CD14-positive monocyte (primary cell): Measurements from ENCODE around the gene CECR2. TPM values are rescaled to one million over a fixed set of nuclear protein-coding genes. Genes with fewer than 3 reads are reported as not detected.

Experiments
- DNase-seq, 3 donors: peaks; one replicate each; pipeline ENCODE4 v3.0.0-alpha.2; 2011 to 2022
- H2AFZ ChIP-seq: 2 replicates; pipeline ENCODE4 v1.6.0; 2012; ENCODE audit warnings: mild to moderate bottlenecking, low read depth, low read length, inconsistent platforms; ENCODE audit not compliant: insufficient read depth, poor library complexity, severe bottlenecking
- H3K27ac ChIP-seq, 2 donors: 1 replicate in 1 of 2; 2 replicates in 1 of 2; pipeline ENCODE4 v1.5.1; 2012 to 2013; ENCODE audit warnings: low read length in 2 of 2, control low read depth in 1 of 2, inconsistent platforms in 1 of 2, low read depth in 1 of 2, mild to moderate bottlenecking in 1 of 2
- H3K27me3 ChIP-seq, 2 donors: one replicate each; pipeline versions ENCODE4 v1.6.0 to v1.6.1; 2011 to 2013; ENCODE audit warnings: low read length in 2 of 2; ENCODE audit not compliant: control insufficient read depth in 2 of 2, insufficient read depth in 2 of 2
- H3K36me3 ChIP-seq, 2 donors: replicated peaks in 1 of 2; 1 replicate in 1 of 2; 2 replicates in 1 of 2; pipeline versions ENCODE4 v1.5.1 to v1.6.1; 2012 to 2013; ENCODE audit warnings: low read length in 2 of 2, control low read depth in 1 of 2, inconsistent platforms in 1 of 2, mild to moderate bottlenecking in 1 of 2; ENCODE audit not compliant: insufficient read depth in 2 of 2, control insufficient read depth in 1 of 2
- H3K4me1 ChIP-seq, 2 donors: 1 replicate in 1 of 2; 2 replicates in 1 of 2; pipeline versions ENCODE4 v1.5.1 to v1.6.1; 2012 to 2013; ENCODE audit warnings: low read length in 2 of 2, control low read depth in 1 of 2, inconsistent platforms in 1 of 2, mild to moderate bottlenecking in 1 of 2, moderate library complexity in 1 of 2; ENCODE audit not compliant: insufficient read depth in 2 of 2, control insufficient read depth in 1 of 2
- H3K4me2 ChIP-seq: replicated peaks from 2 replicates; pipeline ENCODE3; 2012; ENCODE audit warnings: low read length, moderate library complexity, mild to moderate bottlenecking; ENCODE audit not compliant: poor library complexity, severe bottlenecking; ENCODE audit errors: extremely low read depth
- H3K4me3 ChIP-seq, 3 experiments: fragments of 200-600 bp in 1 of 3; sonication (generic) in 1 of 3; replicated peaks in 1 of 3; 1 replicate in 2 of 3; 2 replicates in 1 of 3; pipeline ENCODE4 v1.5.1; 2011 to 2013; ENCODE audit warnings: low read length in 3 of 3, mild to moderate bottlenecking in 3 of 3, control low read depth in 2 of 3, low read depth in 2 of 3, inconsistent platforms in 1 of 3, moderate library complexity in 1 of 3
- H3K79me2 ChIP-seq: 2 replicates; pipeline ENCODE4 v1.6.0; 2012; ENCODE audit warnings: mild to moderate bottlenecking, control low read depth, inconsistent platforms, low read length, moderate library complexity; ENCODE audit not compliant: insufficient read depth
- H3K9ac ChIP-seq: 2 replicates; pipeline ENCODE4 v1.6.0; 2017; ENCODE audit warnings: low read length, mild to moderate bottlenecking; ENCODE audit not compliant: insufficient read depth, poor library complexity, severe bottlenecking
- H3K9me3 ChIP-seq, 2 donors: replicated peaks in 1 of 2; 1 replicate in 1 of 2; 2 replicates in 1 of 2; pipeline versions ENCODE4 v1.5.1 to v1.6.1; 2012 to 2013; ENCODE audit warnings: low read length in 2 of 2, control low read depth in 1 of 2; ENCODE audit not compliant: control insufficient read depth in 1 of 2, insufficient read depth in 1 of 2
- H4K20me1 ChIP-seq: 2 replicates; pipeline ENCODE4 v1.6.0; 2012; ENCODE audit warnings: mild to moderate bottlenecking, low read length, control low read depth, moderate library complexity; ENCODE audit not compliant: insufficient read depth
- H3K27ac Mint-ChIP-seq, 7 donors: one replicate each; pipeline ENCODE4 v1.8.0; 2020; ENCODE audit warnings: mild to moderate bottlenecking in 7 of 7, mixed read lengths in 7 of 7, moderate library complexity in 6 of 7, inconsistent platforms in 2 of 7
- H3K27me3 Mint-ChIP-seq, 3 donors: one replicate each; pipeline ENCODE4 v1.8.0; 2021 to 2022; ENCODE audit warnings: low read depth in 3 of 3, mild to moderate bottlenecking in 3 of 3, mixed read lengths in 3 of 3, moderate library complexity in 3 of 3, inconsistent platforms in 1 of 3
- H3K36me3 Mint-ChIP-seq, 2 donors: one replicate each; pipeline ENCODE4 v1.8.0; 2020; ENCODE audit warnings: mixed read lengths in 2 of 2, inconsistent platforms in 1 of 2, mild to moderate bottlenecking in 1 of 2
- H3K4me1 Mint-ChIP-seq: one replicate; pipeline ENCODE4 v1.8.0; 2020; ENCODE audit warnings: mild to moderate bottlenecking, mixed read lengths
- H3K4me3 Mint-ChIP-seq, 2 donors: one replicate each; pipeline ENCODE4 v1.8.0; 2020; ENCODE audit warnings: mild to moderate bottlenecking in 2 of 2, mixed read lengths in 2 of 2, moderate library complexity in 1 of 2
- H3K9me3 Mint-ChIP-seq, 7 donors: one replicate each; pipeline ENCODE4 v1.8.0; 2020 to 2022; ENCODE audit warnings: mixed read lengths in 7 of 7, mild to moderate bottlenecking in 6 of 7, moderate library complexity in 6 of 7, inconsistent platforms in 2 of 7
- CTCF ChIP-seq: fragments of 200-600 bp; IDR thresholded peaks from one replicate; pipeline ENCODE4 v1.8.0; 2022; ENCODE audit warnings: antibody characterized with exemption, mild to moderate bottlenecking
- WGBS: methylation state at CpG from one replicate; pipeline ENCODE4 v1.1.5; 2013; ENCODE audit warnings: missing lambda C conversion rate; ENCODE audit not compliant: insufficient coverage; 5-methylcytosine and 5-hydroxymethylcytosine counted together
- intact Hi-C, 2 donors: fragments of 100-400 bp; cut with micrococcal nuclease; formaldehyde crosslinking; loops; one replicate each; pipeline versions ENCODE4 v1.15.0 to v1.15.1; 2023
- polyA plus RNA-seq, 3 donors: library from polyadenylated mRNA; depleted of rRNA in 1 of 3; unstranded in 2 of 3; stranded (reverse) in 1 of 3; fragments of 300-500 nt in 2 of 3; fragments of >200 nt in 1 of 3; fragmentation: Illumina TruSeq in 2 of 3; gene quantifications; 1 replicate in 2 of 3; 2 replicates in 1 of 3; pipeline ENCODE4 v1.2.3, GENCODE V29; 2012 to 2021

CECR2 gene
- polyA plus RNA-seq, 3 donors: 0.02 to 0.29 (median 0.24) TPM

- no peaks in the 10 kb centered on the region for H3K9me3 ChIP-seq
- no peak for DNase-seq
- H3K27me3 ChIP-seq: no peaks in the 10 kb centered on the region
- no peak overlapping the region for H2AFZ ChIP-seq
- Mint-ChIP-seq H3K9me3 (peaks cover 0 to under 1% (median 0%) of the 10 kb centered on the region in 7 donors), H3K27me3 (peaks cover 0 to 4% (median 2%) of the 10 kb centered on the region in 3 donors), H3K4me1 (no peaks in the 10 kb centered on the region), H3K27ac (no peak overlapping the region), H3K4me3 (no peak overlapping the region), H3K36me3 (no peaks in the 10 kb centered on the region)
- H3K4me3 ChIP-seq: no peak overlapping the region
- intact Hi-C loops: no loop called here
- H3K4me1 ChIP-seq: no peaks in the 10 kb centered on the region
- H4K20me1 ChIP-seq: no peaks in the 10 kb centered on the region
- no peak for TF ChIP-seq CTCF
- 96% methylated on average over 27 of the region's 27 CpGs for WGBS
- H3K79me2 ChIP-seq: no peaks in the 10 kb centered on the region
- H3K4me2 ChIP-seq: no peak overlapping the region
- H3K27ac ChIP-seq: no peak overlapping the region
- no peaks in the 10 kb centered on the region for H3K36me3 ChIP-seq
- no peak overlapping the region for H3K9ac ChIP-seq
Measured at GRCh38 chr22:17418890-17419324, 49.6 kb downstream of the CECR2 start.

GRCh38 chr22:17419348-17419747 lies 50.1 kb downstream of the CECR2 start:
- no peak for TF ChIP-seq CTCF
- Histone ChIP-seq H3K9ac (no peak overlapping the region), H3K4me2 (no peak overlapping the region), H3K27me3 (no peaks in the 10 kb centered on the region), H3K4me1 (no peaks in the 10 kb centered on the region), H3K9me3 (no peaks in the 10 kb centered on the region), H3K4me3 (no peak overlapping the region), H3K27ac (no peak overlapping the region), H3K36me3 (no peaks in the 10 kb centered on the region), H4K20me1 (no peaks in the 10 kb centered on the region), H2AFZ (no peak overlapping the region), H3K79me2 (no peaks in the 10 kb centered on the region)
- intact Hi-C loops: no loop called here
- Mint-ChIP-seq H3K27me3 (peaks cover 0 to 4% (median 2%) of the 10 kb centered on the region in 3 donors), H3K4me1 (no peaks in the 10 kb centered on the region), H3K9me3 (no peaks in the 10 kb centered on the region), H3K4me3 (no peak overlapping the region), H3K27ac (no peak overlapping the region), H3K36me3 (no peaks in the 10 kb centered on the region)
- no peak for DNase-seq
- WGBS: 100% methylated on average over 2 of the region's 3 CpGs
